ENCODE results near the gene PRDM11. TPM values are rescaled to one million over a fixed set of nuclear protein-coding genes. Genes with fewer than 3 reads are reported as not detected.
A peak's percentile ranks its signal among the peaks of the same experiment; 100 is the strongest.

The PRDM11 gene
- total and polyA plus RNA-seq, 4 donors: 3.7 to 35.1 (median 14.1) TPM

DNA sequence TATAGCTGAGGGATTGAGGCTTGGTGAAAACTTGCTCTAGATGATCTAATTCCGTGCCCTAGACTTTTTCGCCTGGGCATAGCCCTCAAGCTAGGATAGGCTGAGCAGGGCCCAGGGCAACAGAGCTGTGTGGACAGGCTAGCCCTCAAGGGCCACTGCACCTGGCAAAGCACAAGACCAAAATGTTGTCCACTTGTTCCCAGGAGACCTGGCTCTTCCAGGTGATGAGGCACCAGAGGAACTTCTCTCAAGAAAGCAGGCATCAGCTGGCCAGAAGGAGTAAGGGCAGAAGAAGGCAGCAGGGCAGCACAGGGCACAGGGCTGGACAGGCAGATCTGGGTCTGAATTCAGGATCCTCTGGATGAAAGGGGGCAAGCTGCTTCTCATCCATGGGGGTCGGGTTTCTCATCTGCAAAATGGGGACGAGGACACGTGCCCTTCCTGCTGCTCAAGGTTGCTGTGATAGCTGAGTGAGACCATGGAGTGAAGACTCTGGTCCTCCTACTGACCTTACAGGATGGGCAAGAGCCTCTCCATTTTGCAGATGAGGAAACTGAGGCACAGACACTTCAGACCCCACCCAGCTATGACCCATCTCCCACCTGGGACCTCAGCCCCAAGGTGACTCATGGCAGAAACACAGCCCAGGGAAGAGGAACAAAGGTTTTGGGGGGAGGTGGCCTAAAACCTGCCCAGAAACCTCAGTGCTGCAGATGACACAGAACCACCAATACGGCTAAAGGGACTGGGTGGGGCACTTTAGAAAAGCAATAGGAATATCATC is 42.2 kb upstream of the PRDM11 start:
- DNase-seq (no peak), ATAC-seq (ENCODE audit: insufficient read depth, low FRiP score) (no peak)
- WGBS, 2 donors: 86 to 89% methylated on average over 6 of the region's 6 CpGs
- Histone ChIP-seq H3K4me3 (no peak overlapping the region), H3K36me3 (ENCODE audit: control insufficient read depth in 4 of 4, insufficient read depth in 4 of 4, low read length in 4 of 4) (no peaks in the 10 kb centered on the region), H3K27me3 (ENCODE audit: control insufficient read depth in 3 of 3, insufficient read depth in 3 of 3, low read length in 2 of 3) (no peaks in the 10 kb centered on the region), H3K4me1 (ENCODE audit: control insufficient read depth in 5 of 5, insufficient read depth in 5 of 5, low read length in 5 of 5) (peaks cover 0 to 2% (median 0%) of the 10 kb centered on the region in 5 donors), H3K9ac (ENCODE audit: insufficient read depth in 1 of 2, low read length in 2 of 2) (no peak overlapping the region), H3K27ac (ENCODE audit: low read depth in 1 of 2, low read length in 1 of 2) (no peak overlapping the region), H3K9me3 (ENCODE audit: control insufficient read depth in 4 of 4, insufficient read depth in 3 of 4, low read length in 3 of 4) (no peaks in the 10 kb centered on the region)
- TF ChIP-seq, protein P1, sequence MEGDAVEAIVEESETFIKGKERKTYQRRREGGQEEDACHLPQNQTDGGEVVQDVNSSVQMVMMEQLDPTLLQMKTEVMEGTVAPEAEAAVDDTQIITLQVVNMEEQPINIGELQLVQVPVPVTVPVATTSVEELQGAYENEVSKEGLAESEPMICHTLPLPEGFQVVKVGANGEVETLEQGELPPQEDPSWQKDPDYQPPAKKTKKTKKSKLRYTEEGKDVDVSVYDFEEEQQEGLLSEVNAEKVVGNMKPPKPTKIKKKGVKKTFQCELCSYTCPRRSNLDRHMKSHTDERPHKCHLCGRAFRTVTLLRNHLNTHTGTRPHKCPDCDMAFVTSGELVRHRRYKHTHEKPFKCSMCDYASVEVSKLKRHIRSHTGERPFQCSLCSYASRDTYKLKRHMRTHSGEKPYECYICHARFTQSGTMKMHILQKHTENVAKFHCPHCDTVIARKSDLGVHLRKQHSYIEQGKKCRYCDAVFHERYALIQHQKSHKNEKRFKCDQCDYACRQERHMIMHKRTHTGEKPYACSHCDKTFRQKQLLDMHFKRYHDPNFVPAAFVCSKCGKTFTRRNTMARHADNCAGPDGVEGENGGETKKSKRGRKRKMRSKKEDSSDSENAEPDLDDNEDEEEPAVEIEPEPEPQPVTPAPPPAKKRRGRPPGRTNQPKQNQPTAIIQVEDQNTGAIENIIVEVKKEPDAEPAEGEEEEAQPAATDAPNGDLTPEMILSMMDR (IDR thresholded peaks at IDR 0.05; ENCODE audit: control extremely low read depth, extremely low read depth): no peak

DNA sequence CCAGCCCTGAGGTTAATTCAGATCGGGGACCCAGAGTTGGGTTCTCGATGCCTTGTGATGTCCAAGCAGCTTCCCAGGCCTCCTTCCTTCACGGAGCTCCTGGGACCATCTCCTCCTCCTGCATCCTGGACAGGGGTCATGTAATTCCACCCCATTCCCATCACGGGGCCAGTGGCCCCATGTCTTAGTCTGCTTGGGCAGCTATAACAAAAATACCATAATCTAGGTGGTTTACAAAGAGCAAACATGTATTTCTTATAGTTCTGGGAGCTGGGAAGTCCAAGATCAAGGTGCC is 41.7 kb upstream of the PRDM11 start:
- WGBS, 2 donors: 86 to 96% methylated on average over 4 of the region's 4 CpGs
- H3K9me3 ChIP-seq (ENCODE audit: control insufficient read depth in 4 of 4, insufficient read depth in 3 of 4, low read length in 3 of 4): no peaks in the 10 kb centered on the region
- ATAC-seq (ENCODE audit: insufficient read depth, low FRiP score): no peak
- H3K27me3 ChIP-seq (ENCODE audit: control insufficient read depth in 3 of 3, insufficient read depth in 3 of 3, low read length in 2 of 3): peaks cover 0 to 3% (median 0%) of the 10 kb centered on the region in 3 donors
- no peak overlapping the region for H3K4me3 ChIP-seq
- H3K27ac ChIP-seq (ENCODE audit: low read depth in 1 of 2, low read length in 1 of 2): no peak overlapping the region
- TF ChIP-seq, protein P1 (IDR thresholded peaks at IDR 0.05; ENCODE audit: control extremely low read depth, extremely low read depth): no peak
- no peaks in the 10 kb centered on the region for H3K36me3 ChIP-seq (ENCODE audit: control insufficient read depth in 4 of 4, insufficient read depth in 4 of 4, low read length in 4 of 4)
- no peak overlapping the region for H3K9ac ChIP-seq (ENCODE audit: insufficient read depth in 1 of 2, low read length in 2 of 2)
- DNase-seq: no peak
- H3K4me1 ChIP-seq (ENCODE audit: control insufficient read depth in 5 of 5, insufficient read depth in 5 of 5, low read length in 5 of 5): peaks cover 0 to 2% (median 0%) of the 10 kb centered on the region in 5 donors

- Histone ChIP-seq H3K36me3 (ENCODE audit: control insufficient read depth in 4 of 4, insufficient read depth in 4 of 4, low read length in 4 of 4) (no peaks in the 10 kb centered on the region), H3K4me1 (ENCODE audit: control insufficient read depth in 5 of 5, insufficient read depth in 5 of 5, low read length in 5 of 5) (no peaks in the 10 kb centered on the region), H3K27ac (ENCODE audit: low read depth in 1 of 2, low read length in 1 of 2) (no peak overlapping the region), H3K9me3 (ENCODE audit: control insufficient read depth in 4 of 4, insufficient read depth in 3 of 4, low read length in 3 of 4) (no peaks in the 10 kb centered on the region), H3K27me3 (ENCODE audit: control insufficient read depth in 3 of 3, insufficient read depth in 3 of 3, low read length in 2 of 3) (peaks cover 0 to 4% (median 0%) of the 10 kb centered on the region in 3 donors), H3K4me3 (no peak overlapping the region), H3K9ac (ENCODE audit: insufficient read depth in 1 of 2, low read length in 2 of 2) (no peak overlapping the region)
- DNase-seq (peak; percentile 82 to 86 (median 86)), ATAC-seq (ENCODE audit: insufficient read depth, low FRiP score) (peak; percentile 65)
- TF ChIP-seq, protein P1 (IDR thresholded peaks at IDR 0.05; ENCODE audit: control extremely low read depth, extremely low read depth): peak; percentile 92
- 40% methylated on average over 7 of the region's 7 CpGs for WGBS, 2 donors
Observed at GRCh38 chr11:45105233-45105983, 41.0 kb upstream of the PRDM11 start.
